ENCODE data around the gene OR52E1.

Gene OR52E1

GRCh38 chr11:5081405-5081804 lies 12.0 kb downstream of the OR52E1 start:
- in situ Hi-C loops (cut with HindIII; ENCODE audit: low sequenced_read_pairs) = no loop called here
- no peak for DNase-seq (ENCODE audit: low read depth)
- TF ChIP-seq CTCF (IDR thresholded peaks at IDR 0.05; ENCODE audit: low read depth, low read length, missing control alignments) = no peak
- H3K4me3 ChIP-seq (ENCODE audit: low read depth, low read length) = no peak overlapping the region

GRCh38 chr11:5083602-5084001 lies 14.2 kb downstream of the OR52E1 start:
- DNase-seq (ENCODE audit: low read depth) = no peak
- TF ChIP-seq CTCF (IDR thresholded peaks at IDR 0.05; ENCODE audit: low read depth, low read length, missing control alignments) = no peak
- H3K4me3 ChIP-seq (ENCODE audit: low read depth, low read length) = no peak overlapping the region
- in situ Hi-C loops (cut with HindIII; ENCODE audit: low sequenced_read_pairs) = no loop called here

- DNase-seq (ENCODE audit: low read depth) = no peak
- no peak overlapping the region for H3K4me3 ChIP-seq (ENCODE audit: low read depth, low read length)
- in situ Hi-C loops (cut with HindIII; ENCODE audit: low sequenced_read_pairs) = no loop called here
- no peak for TF ChIP-seq CTCF (IDR thresholded peaks at IDR 0.05; ENCODE audit: low read depth, low read length, missing control alignments)
Measured at GRCh38 chr11:5088556-5088955, 19.2 kb downstream of the OR52E1 start.

GRCh38 chr11:5090668-5091067 lies 21.3 kb downstream of the OR52E1 start:
- in situ Hi-C loops (cut with HindIII; ENCODE audit: low sequenced_read_pairs) = no loop called here
- TF ChIP-seq CTCF (IDR thresholded peaks at IDR 0.05; ENCODE audit: low read depth, low read length, missing control alignments) = no peak
- no peak for DNase-seq (ENCODE audit: low read depth)

GRCh38 chr11:5092821-5093585 lies 23.6 kb downstream of the OR52E1 start:
- in situ Hi-C loops (cut with HindIII; ENCODE audit: low sequenced_read_pairs) = no loop called here
- DNase-seq (ENCODE audit: low read depth) = no peak
- no peak for TF ChIP-seq CTCF (IDR thresholded peaks at IDR 0.05; ENCODE audit: low read depth, low read length, missing control alignments)
- H3K4me3 ChIP-seq (ENCODE audit: low read depth, low read length) = no peak overlapping the region

More at GRCh38 chr11:5090668-5091067, 21.3 kb downstream of the OR52E1 start:
- no peak overlapping the region for H3K4me3 ChIP-seq (ENCODE audit: low read depth, low read length)

GRCh38 chr11:5096011-5096410 lies 26.6 kb downstream of the OR52E1 start:
- DNase-seq (ENCODE audit: low read depth) = no peak
- TF ChIP-seq CTCF (IDR thresholded peaks at IDR 0.05; ENCODE audit: low read depth, low read length, missing control alignments) = no peak
- H3K4me3 ChIP-seq (ENCODE audit: low read depth, low read length) = no peak overlapping the region
- in situ Hi-C loops (cut with HindIII; ENCODE audit: low sequenced_read_pairs) = no loop called here

All from astrocyte of the cerebellum (primary cell).